ENCODE data around the gene ASPDH. TPM values are rescaled to one million over a fixed set of nuclear protein-coding genes. Genes with fewer than 3 reads are reported as not detected.

ASPDH gene
- total RNA-seq, 1 experiment from 2014 or later: not detected

DNA sequence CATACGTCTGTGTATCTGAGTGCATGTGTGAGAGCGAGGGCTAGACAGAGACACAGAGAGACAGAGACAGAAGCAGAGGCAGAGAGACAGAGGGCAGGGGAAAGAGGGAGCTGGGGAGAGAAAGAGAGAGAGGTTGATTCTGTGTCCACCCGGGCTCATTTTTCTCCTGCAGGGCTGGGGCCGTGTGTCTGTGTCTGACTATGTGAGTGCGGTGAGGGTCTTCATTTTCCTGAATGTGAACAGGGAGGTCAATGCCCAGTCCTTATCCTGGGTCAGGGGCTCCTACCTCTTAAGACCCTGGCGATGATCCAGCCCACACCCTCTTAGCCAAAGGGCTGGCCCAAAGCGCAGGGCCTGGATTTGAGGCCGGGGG, 36.9 kb upstream of the ASPDH start (continued):
- no peak for TF ChIP-seq CTCF (IDR thresholded peaks at IDR 0.05 in 2 of 3, conservative IDR thresholded peaks at IDR 0.05 in 1 of 3; ENCODE audit: borderline replicate concordance in 1 of 3, insufficient read depth in 1 of 3, low read depth in 2 of 3, low read length in 2 of 3)
- TF ChIP-seq, protein P1, sequence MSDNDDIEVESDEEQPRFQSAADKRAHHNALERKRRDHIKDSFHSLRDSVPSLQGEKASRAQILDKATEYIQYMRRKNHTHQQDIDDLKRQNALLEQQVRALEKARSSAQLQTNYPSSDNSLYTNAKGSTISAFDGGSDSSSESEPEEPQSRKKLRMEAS (IDR thresholded peaks at IDR 0.05): no peak
- no peak for TF ChIP-seq SP1 (IDR thresholded peaks at IDR 0.05; ENCODE audit: low read depth)
- no peak for TF ChIP-seq ATF3 (IDR thresholded peaks at IDR 0.05)
- TF ChIP-seq ZBTB33 (IDR thresholded peaks at IDR 0.05; ENCODE audit: extremely low read depth, insufficient replicate concordance, low read length): no peak
- TF ChIP-seq ELF1 (IDR thresholded peaks at IDR 0.05; ENCODE audit: borderline replicate concordance, low read depth): no peak

DNA sequence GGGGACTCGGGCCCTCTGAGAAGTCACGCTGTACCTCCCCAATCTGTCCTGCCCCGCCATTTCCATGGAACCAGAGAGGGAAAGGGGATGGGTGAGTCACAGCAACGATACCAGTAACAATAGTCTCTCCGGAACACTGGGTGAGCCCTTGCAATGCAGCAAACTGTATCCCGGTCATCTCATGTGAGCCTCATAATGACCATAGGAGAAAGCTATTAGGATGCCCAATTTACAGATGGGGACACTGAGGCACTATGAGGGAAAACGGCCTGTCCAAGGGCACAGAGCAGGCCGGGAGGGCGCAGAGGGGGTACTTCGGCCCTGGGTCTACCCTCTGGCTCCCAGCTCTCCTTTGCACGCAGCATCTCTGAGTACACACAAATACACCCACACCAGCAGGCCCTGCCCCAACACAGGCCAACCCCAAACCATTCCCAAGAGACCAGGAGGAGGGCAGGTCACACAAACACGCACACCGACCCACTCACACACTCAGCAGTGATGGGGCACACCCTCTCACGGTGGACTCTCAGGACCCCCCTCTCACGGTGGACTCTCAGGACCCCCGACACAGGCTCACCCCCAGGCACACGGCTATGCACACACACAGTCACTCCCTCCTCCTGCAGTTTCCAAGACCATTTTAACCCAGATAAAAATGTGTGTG, 36.3 kb upstream of the ASPDH start:
- no peak overlapping the region for H3K9ac ChIP-seq (ENCODE audit: low read length)
- no peak overlapping the region for H3K4me2 ChIP-seq (ENCODE audit: low read length)
- RAD21 ChIA-PET (ENCODE audit: low non-redundant PET in 1 of 2, low total read pairs in 2 of 2, uncharacterized antibody in 2 of 2, unreplicated experiment in 2 of 2): no interaction called here
- no peaks in the 10 kb centered on the region for H3K9me2 ChIP-seq (ENCODE audit: insufficient read depth)
- BruUV-seq (replicated peaks): no TSS peak
- no peak overlapping the region for H2AFZ ChIP-seq (ENCODE audit: low read depth, low read length, poor library complexity, severe bottlenecking)
- no peaks in the 10 kb centered on the region for H3K4me1 ChIP-seq (ENCODE audit: control insufficient read depth in 1 of 2, insufficient read depth in 2 of 2, low read length in 2 of 2)
- ATAC-seq (no peak), DNase-seq (ENCODE audit: low read depth, low spot score) (no peak)
- no peak for TF ChIP-seq RAD21 (IDR thresholded peaks at IDR 0.05; ENCODE audit: low read depth)
- no peak for TF ChIP-seq EZH2phosphoT487 (IDR thresholded peaks at IDR 0.05; ENCODE audit: borderline replicate concordance)
- no peak for TF ChIP-seq CEBPB (IDR thresholded peaks at IDR 0.05; ENCODE audit: low read depth)
- no peak for TF ChIP-seq ZBTB33 (IDR thresholded peaks at IDR 0.05; ENCODE audit: extremely low read depth, insufficient replicate concordance, low read length)
- no peak for TF ChIP-seq EGR1 (IDR thresholded peaks at IDR 0.05; ENCODE audit: low read depth)
- TF ChIP-seq YY1 (IDR thresholded peaks at IDR 0.05; ENCODE audit: extremely low read depth, insufficient replicate concordance, low read depth, low read length): no peak
- no peak for TF ChIP-seq CBX3 (IDR thresholded peaks at IDR 0.05; ENCODE audit: low read depth)
- TF ChIP-seq TCF7L2 (IDR thresholded peaks at IDR 0.05; ENCODE audit: borderline replicate concordance, extremely low read depth, insufficient read depth, insufficient read length): no peak
- TF ChIP-seq SRF (IDR thresholded peaks at IDR 0.05; ENCODE audit: low read depth): no peak
- no peak for TF ChIP-seq POLR2A (IDR thresholded peaks at IDR 0.05; ENCODE audit: borderline replicate concordance, extremely low read depth, insufficient read depth, insufficient read length)
- H4K20me1 ChIP-seq (ENCODE audit: insufficient read depth): no peaks in the 10 kb centered on the region
- H3K36me3 ChIP-seq (ENCODE audit: control insufficient read depth in 1 of 2, insufficient read depth in 2 of 2, low read length in 2 of 2): no peaks in the 10 kb centered on the region
- CTCF ChIA-PET: interaction anchor here (0.7 kb wide), 1 partner anchor 234 kb away, joined by 4 read pairs; no protein-coding TSS in a partner anchor
- no peaks in the 10 kb centered on the region for H3K79me2 ChIP-seq (ENCODE audit: insufficient read depth, low read length)
- H3K27me3 ChIP-seq (ENCODE audit: insufficient read depth, low read length): no peaks in the 10 kb centered on the region
- intact Hi-C loops (cut with micrococcal nuclease): no loop called here
- no peaks in the 10 kb centered on the region for H3K9me3 ChIP-seq (ENCODE audit: control insufficient read depth in 1 of 2, insufficient read depth in 1 of 2, low read depth in 1 of 2, low read length in 2 of 2)
- H3K27ac ChIP-seq (ENCODE audit: low read depth, low read length): no peak overlapping the region
- no peak overlapping the region for H3K4me3 ChIP-seq (replicated peaks in 1 of 2; ENCODE audit: low read depth in 1 of 2, low read length in 2 of 2)
- POLR2A ChIA-PET: no interaction called here
